Astrocyte (in vitro differentiated cells and primary cell): Measurements from ENCODE around the gene PLEK2. TPM values are rescaled to one million over a fixed set of nuclear protein-coding genes. Genes with fewer than 3 reads are reported as not detected.

ENCODE experiments used
- DNase-seq: peaks from one replicate; pipeline ENCODE4 v3.0.0-alpha.2; 2010; ENCODE audit warnings: low read depth
- FAIRE-seq: peaks from 2 replicates; lab custom pipeline; 2011; peaks lifted over from hg19 to GRCh38; lab: Jason Lieb, UNC
- H2AFZ ChIP-seq: 2 replicates; pipeline ENCODE4 v1.6.0; 2012; ENCODE audit warnings: low read depth, low read length, inconsistent platforms
- H3K27ac ChIP-seq: 2 replicates; pipeline ENCODE4 v1.5.1; 2011; ENCODE audit warnings: low read depth, low read length, inconsistent platforms
- H3K27me3 ChIP-seq: 2 replicates; pipeline ENCODE4 v1.6.0; 2011; ENCODE audit warnings: low read length, inconsistent platforms; ENCODE audit not compliant: insufficient read depth
- H3K36me3 ChIP-seq: 2 replicates; pipeline ENCODE4 v1.5.1; 2011; ENCODE audit warnings: low read length, inconsistent platforms; ENCODE audit not compliant: insufficient read depth
- H3K4me1 ChIP-seq: 2 replicates; pipeline ENCODE4 v1.5.1; 2011; ENCODE audit warnings: low read length, inconsistent platforms; ENCODE audit not compliant: insufficient read depth
- H3K4me2 ChIP-seq: 2 replicates; pipeline ENCODE4 v1.6.0; 2012; ENCODE audit warnings: low read length, inconsistent platforms
- H3K4me3 ChIP-seq: 2 replicates; pipeline ENCODE4 v1.5.1; 2011; ENCODE audit warnings: low read depth, mild to moderate bottlenecking, low read length, inconsistent platforms; ENCODE audit not compliant: insufficient read depth
- H3K79me2 ChIP-seq: 2 replicates; pipeline ENCODE4 v1.6.0; 2012; ENCODE audit warnings: mild to moderate bottlenecking, low read length, inconsistent platforms; ENCODE audit not compliant: insufficient read depth
- H3K9ac ChIP-seq: 2 replicates; pipeline ENCODE4 v1.6.0; 2012; ENCODE audit warnings: mild to moderate bottlenecking, low read length, inconsistent platforms
- H3K9me3 ChIP-seq: 2 replicates; pipeline ENCODE4 v1.5.1; 2012; ENCODE audit warnings: low read depth, mild to moderate bottlenecking, low read length, inconsistent platforms; ENCODE audit not compliant: insufficient read depth
- H4K20me1 ChIP-seq: 2 replicates; pipeline ENCODE4 v1.6.0; 2012; ENCODE audit warnings: low read length, inconsistent platforms; ENCODE audit not compliant: insufficient read depth
- H3K27ac Mint-ChIP-seq: one replicate; pipeline ENCODE4 v1.8.0; 2021; ENCODE audit warnings: mild to moderate bottlenecking, mixed read lengths; ENCODE audit not compliant: unreplicated experiment
- H3K27me3 Mint-ChIP-seq: one replicate; pipeline ENCODE4 v1.8.0; 2021; ENCODE audit warnings: low read depth, mixed read lengths; ENCODE audit not compliant: unreplicated experiment
- H3K36me3 Mint-ChIP-seq: one replicate; pipeline ENCODE4 v1.8.0; 2021; ENCODE audit warnings: low read depth, mixed read lengths; ENCODE audit not compliant: unreplicated experiment
- H3K4me1 Mint-ChIP-seq: one replicate; pipeline ENCODE4 v1.8.0; 2021; ENCODE audit warnings: low read depth, mixed read lengths; ENCODE audit not compliant: unreplicated experiment
- H3K4me3 Mint-ChIP-seq: one replicate; pipeline ENCODE4 v1.8.0; 2021; ENCODE audit warnings: mild to moderate bottlenecking, moderate library complexity, mixed read lengths; ENCODE audit not compliant: unreplicated experiment
- H3K9me3 Mint-ChIP-seq: one replicate; pipeline ENCODE4 v1.8.0; 2021; ENCODE audit warnings: mild to moderate bottlenecking, mixed read lengths; ENCODE audit not compliant: unreplicated experiment
- EZH2 ChIP-seq: IDR thresholded peaks from 2 replicates; pipeline ENCODE4 v1.6.1; 2012; ENCODE audit warnings: mild to moderate bottlenecking, low read length, inconsistent platforms; ENCODE audit not compliant: insufficient read depth
- total RNA-seq: library from RNA; stranded (reverse); gene quantifications from 2 replicates; pipeline ENCODE4 v1.2.1, GENCODE V29; 2021
- TF ChIP-seq, protein P1 (sequence below): IDR thresholded peaks from 2 replicates; pipeline ENCODE4 v1.5.1; 2011; ENCODE audit warnings: low read depth, mild to moderate bottlenecking, inconsistent platforms, low read length, moderate library complexity; ENCODE audit not compliant: insufficient read depth

PLEK2 gene
- total RNA-seq, 1 donor from 2014 or later = 1.3 TPM

DNA sequence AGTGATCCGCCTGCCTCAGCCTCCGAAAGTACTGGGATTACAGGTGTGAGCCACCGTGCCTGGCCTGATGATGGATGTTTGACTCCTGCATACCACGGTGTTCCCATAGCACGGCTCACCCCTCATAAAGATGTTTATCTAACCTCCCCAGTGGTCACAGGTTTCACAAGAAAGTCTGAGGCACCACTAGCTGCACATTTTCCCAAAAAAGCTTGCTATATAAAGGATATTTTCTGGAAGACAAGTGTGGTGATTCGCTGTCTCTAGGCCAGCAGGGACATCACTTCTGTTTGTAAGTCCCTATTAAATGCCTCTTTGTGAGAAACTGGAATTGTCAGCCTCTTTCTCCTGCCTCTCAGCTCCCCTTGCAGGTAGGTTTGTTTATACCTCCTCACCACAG lies 18.3 kb downstream of the PLEK2 start:
- peaks cover 9% of the 10 kb centered on the region for H3K4me1 Mint-ChIP-seq
- no peaks in the 10 kb centered on the region for H3K9me3 Mint-ChIP-seq
- no peaks in the 10 kb centered on the region for H3K4me1 ChIP-seq
- H3K27ac ChIP-seq = no peak overlapping the region
- H2AFZ ChIP-seq = no peak overlapping the region
- H3K27ac Mint-ChIP-seq = no peak overlapping the region
- TF ChIP-seq EZH2 = no peak
- TF ChIP-seq, protein P1, sequence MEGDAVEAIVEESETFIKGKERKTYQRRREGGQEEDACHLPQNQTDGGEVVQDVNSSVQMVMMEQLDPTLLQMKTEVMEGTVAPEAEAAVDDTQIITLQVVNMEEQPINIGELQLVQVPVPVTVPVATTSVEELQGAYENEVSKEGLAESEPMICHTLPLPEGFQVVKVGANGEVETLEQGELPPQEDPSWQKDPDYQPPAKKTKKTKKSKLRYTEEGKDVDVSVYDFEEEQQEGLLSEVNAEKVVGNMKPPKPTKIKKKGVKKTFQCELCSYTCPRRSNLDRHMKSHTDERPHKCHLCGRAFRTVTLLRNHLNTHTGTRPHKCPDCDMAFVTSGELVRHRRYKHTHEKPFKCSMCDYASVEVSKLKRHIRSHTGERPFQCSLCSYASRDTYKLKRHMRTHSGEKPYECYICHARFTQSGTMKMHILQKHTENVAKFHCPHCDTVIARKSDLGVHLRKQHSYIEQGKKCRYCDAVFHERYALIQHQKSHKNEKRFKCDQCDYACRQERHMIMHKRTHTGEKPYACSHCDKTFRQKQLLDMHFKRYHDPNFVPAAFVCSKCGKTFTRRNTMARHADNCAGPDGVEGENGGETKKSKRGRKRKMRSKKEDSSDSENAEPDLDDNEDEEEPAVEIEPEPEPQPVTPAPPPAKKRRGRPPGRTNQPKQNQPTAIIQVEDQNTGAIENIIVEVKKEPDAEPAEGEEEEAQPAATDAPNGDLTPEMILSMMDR = no peak
- H3K4me3 ChIP-seq = no peak overlapping the region
- H3K9ac ChIP-seq = no peak overlapping the region
- peaks cover 3% of the 10 kb centered on the region for H3K36me3 Mint-ChIP-seq
- DNase-seq = no peak
- peaks cover 8% of the 10 kb centered on the region for H3K27me3 Mint-ChIP-seq
- H3K36me3 ChIP-seq = no peaks in the 10 kb centered on the region
- no peaks in the 10 kb centered on the region for H3K79me2 ChIP-seq
- no peaks in the 10 kb centered on the region for H3K27me3 ChIP-seq
- H3K4me2 ChIP-seq = no peak overlapping the region
- H3K4me3 Mint-ChIP-seq = no peak overlapping the region
- no peaks in the 10 kb centered on the region for H3K9me3 ChIP-seq
- no peak for FAIRE-seq
- H4K20me1 ChIP-seq = no peaks in the 10 kb centered on the region

DNA sequence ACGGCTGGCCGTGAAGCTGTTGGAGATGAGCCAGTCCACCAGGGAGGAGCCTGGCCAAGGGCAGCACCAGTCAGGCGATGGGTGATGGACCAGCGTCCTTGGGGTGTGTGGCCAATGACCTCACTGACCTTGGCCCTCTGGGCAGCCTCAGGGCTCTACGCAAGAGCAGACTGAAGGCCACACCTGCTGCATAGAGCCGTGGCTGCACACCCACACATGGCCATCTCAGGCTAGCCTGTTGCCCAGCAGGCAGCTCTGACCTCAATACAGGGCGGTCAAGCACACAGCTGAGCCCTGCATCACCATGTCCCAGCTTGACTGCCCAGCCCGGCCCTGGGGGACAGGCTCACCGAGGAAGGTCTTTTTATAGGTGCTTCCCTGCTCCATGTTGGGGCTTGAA lies 19.2 kb downstream of the PLEK2 start:
- no peaks in the 10 kb centered on the region for H3K27me3 ChIP-seq
- Mint-ChIP-seq H3K4me3 (no peak overlapping the region), H3K36me3 (peaks cover 3% of the 10 kb centered on the region), H3K27ac (no peak overlapping the region), H3K27me3 (peaks cover 4% of the 10 kb centered on the region), H3K9me3 (no peaks in the 10 kb centered on the region), H3K4me1 (peaks cover 12% of the 10 kb centered on the region)
- no peak overlapping the region for H3K9ac ChIP-seq
- no peak overlapping the region for H3K4me2 ChIP-seq
- no peaks in the 10 kb centered on the region for H4K20me1 ChIP-seq
- H3K4me1 ChIP-seq = no peaks in the 10 kb centered on the region
- FAIRE-seq (no peak), DNase-seq (no peak)
- H3K36me3 ChIP-seq = peaks cover 3% of the 10 kb centered on the region
- H3K4me3 ChIP-seq = no peak overlapping the region
- no peaks in the 10 kb centered on the region for H3K9me3 ChIP-seq
- no peak overlapping the region for H3K27ac ChIP-seq
- TF ChIP-seq, protein P1 = no peak
- TF ChIP-seq EZH2 = no peak
- no peaks in the 10 kb centered on the region for H3K79me2 ChIP-seq
- H2AFZ ChIP-seq = no peak overlapping the region

DNA sequence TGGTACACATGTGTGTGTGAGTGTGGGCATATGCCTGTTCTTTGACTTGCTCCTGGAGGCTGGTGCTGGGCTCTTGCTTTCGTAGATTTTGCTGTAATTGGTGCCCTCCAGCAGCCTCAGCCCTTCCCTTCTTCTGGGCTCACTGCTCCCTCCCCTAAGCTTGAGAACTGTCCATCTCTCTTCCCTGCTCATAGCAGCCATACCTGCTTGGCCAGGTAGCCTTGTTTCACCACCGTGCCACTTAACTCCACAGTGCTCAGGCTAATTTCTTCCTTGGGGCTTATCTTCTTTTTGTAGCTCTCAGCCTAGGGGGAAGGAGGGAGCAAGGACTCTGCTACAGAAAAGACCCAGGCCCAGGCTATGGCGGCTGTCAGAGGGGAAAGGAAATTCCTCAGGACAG lies 19.8 kb downstream of the PLEK2 start:
- no peak for FAIRE-seq
- H3K36me3 Mint-ChIP-seq = peaks cover 3% of the 10 kb centered on the region

More for the DNA sequence above, 19.8 kb downstream of the PLEK2 start:
- H2AFZ ChIP-seq = no peak overlapping the region
- H3K4me3 Mint-ChIP-seq = no peak overlapping the region
- no peaks in the 10 kb centered on the region for H3K9me3 ChIP-seq
- no peak for TF ChIP-seq EZH2
- TF ChIP-seq, protein P1 = no peak
- peaks cover 18% of the 10 kb centered on the region for H3K4me1 Mint-ChIP-seq
- H4K20me1 ChIP-seq = no peaks in the 10 kb centered on the region
- H3K9me3 Mint-ChIP-seq = no peaks in the 10 kb centered on the region
- peaks cover 1% of the 10 kb centered on the region for H3K4me1 ChIP-seq
- H3K27ac ChIP-seq = no peak overlapping the region
- no peaks in the 10 kb centered on the region for H3K27me3 ChIP-seq
- H3K9ac ChIP-seq = no peak overlapping the region
- peaks cover 4% of the 10 kb centered on the region for H3K27me3 Mint-ChIP-seq
- DNase-seq = no peak
- H3K4me2 ChIP-seq = no peak overlapping the region
- peaks cover 3% of the 10 kb centered on the region for H3K36me3 ChIP-seq
- H3K27ac Mint-ChIP-seq = no peak overlapping the region
- H3K79me2 ChIP-seq = no peaks in the 10 kb centered on the region
- H3K4me3 ChIP-seq = no peak overlapping the region
